GM19023 (cell line): ENCODE results near the gene DNAJB6.

Source experiments
- ATAC-seq: cut with Tn5 transposase; IDR thresholded peaks from one replicate; pipeline ENCODE4 v1.9.1; 2021; ENCODE audit warnings: mild to moderate bottlenecking, moderate library complexity; ENCODE audit not compliant: unreplicated experiment

Gene DNAJB6

DNA sequence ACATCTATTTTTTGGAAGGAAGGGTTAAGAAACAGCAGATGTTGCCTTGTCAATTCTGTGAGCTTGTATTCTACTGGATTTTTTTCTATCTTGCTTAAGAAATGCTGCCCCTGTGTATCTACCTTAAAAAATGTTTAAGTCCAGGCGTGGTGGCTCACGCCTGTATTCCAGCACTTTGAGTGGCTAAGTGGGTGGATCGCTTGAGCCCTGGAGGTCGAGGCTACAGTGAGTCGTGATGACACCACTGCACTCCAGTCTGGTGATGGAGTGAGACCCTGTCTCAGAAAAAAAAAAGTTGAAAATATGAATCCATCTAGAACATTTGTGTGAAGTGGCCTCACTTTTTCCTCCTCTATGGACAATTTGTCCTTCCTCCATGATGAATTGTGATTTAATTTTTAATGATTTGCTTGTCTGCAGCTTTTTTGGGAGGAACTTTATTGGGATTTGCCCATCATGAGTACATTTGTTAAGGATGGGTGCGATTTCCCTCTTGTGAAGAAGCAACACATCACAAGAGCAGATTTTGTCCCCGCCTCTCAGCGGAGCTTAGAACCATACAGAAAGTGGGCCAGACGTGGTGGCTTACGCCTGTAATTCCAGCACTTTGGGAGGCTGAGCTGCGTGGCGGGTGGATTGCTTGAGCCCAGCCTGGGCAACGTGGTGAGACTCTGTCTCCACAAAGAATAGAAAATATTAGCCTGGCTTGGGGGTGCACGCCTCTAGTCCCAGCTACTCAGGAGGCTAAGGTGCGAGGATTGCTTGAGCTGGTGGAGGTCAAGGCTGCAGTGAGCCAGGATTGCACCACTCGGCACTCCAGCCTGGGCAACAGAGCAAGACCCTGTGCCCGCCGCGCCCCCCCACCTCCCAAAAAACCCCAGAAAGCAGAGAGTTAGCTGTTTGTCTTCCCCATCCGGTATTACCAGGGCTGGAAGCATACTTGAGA is 57.7 kb downstream of the DNAJB6 start:
- ATAC-seq: no peak

DNA sequence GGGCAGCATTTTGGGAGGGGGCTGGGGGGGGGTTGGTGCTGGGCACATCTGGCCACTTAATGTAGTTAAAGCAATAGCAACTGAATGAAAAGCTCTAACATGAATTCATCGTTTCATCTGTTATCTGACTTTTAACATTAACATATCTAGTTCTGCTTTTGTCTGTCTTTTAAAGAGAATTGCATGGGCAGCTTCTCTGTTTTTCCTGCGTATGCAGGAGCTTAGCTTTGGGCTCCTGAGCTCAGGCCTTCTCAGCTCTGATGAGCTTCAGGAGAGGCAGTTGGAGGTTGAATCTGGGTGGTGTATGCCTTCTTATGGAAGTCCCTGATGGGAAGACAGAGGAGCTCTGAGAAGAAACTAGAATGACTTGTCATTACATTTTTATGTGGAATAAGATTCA is 58.4 kb downstream of the DNAJB6 start:
- ATAC-seq: no peak

DNA sequence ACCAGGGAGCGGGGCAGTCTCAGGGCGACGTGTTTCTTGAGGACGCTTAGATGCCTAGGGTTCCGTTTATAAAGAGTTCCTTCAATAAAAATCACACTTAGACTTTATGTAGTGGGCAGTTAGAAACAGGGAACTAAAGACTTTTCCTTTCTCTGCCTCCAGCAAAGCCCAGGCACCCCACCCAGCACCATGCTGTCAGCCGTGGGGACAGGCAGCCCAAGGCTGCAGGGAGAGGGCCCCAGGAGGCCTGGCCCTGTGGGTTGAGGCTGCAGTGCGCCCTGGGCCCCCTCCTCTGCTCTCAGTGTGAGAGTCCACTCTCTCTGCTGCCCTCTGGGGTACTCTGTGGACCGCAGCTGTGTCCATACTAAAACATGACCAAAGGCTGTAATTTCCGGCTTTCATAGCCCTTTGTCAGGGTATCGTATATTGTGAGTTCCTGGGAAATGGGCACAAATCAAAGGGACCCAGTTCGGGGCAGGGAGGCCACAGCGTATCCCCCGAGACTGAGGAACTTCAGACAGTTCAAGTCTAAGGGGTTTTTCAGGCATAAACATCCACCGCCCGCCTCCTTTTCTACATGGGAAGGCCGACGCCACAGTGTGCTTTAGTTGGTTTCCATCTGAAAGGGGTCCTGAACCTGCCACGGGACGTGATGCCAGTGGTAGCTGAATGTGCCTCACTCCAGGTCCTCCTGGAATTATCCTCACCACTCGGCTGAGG is 59.7 kb downstream of the DNAJB6 start:
- ATAC-seq: no peak

DNA sequence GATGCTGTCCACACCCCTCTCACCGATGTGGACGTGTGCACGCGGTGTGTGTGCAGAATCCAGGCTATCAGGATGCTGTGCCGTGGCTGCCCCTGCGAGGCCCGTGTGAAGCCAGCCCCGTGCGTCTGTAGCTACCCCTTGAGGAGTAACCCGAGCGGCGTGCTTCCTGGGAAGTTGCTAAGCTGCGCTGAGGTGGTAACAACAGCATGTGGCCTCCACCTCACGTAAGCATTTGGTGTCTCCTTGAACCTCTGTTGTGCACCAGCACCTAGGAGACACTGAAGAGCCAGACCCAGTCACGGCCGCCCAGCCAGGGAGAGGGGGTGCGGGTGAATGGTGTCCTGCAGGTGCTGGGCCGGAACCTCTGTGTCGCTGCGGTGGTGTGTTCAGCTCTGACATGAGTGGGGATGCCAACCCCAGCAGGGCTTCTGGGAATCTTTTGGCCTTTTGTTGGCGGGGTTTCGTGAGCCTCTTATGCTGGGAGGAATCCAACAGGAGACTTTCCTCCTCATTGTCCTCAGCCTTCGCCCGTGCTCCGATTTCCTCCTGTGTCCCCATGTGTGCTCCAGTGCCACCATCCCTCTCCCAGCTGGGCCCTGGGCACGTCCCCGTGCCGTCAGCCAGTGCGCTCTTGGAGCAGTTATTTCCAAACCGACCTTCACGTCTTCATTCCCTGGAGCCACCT is 60.4 kb downstream of the DNAJB6 start:
- no peak for ATAC-seq

GRCh38 chr7:157397731-157398691 is 61.2 kb downstream of the DNAJB6 start:
- ATAC-seq: no peak

DNA sequence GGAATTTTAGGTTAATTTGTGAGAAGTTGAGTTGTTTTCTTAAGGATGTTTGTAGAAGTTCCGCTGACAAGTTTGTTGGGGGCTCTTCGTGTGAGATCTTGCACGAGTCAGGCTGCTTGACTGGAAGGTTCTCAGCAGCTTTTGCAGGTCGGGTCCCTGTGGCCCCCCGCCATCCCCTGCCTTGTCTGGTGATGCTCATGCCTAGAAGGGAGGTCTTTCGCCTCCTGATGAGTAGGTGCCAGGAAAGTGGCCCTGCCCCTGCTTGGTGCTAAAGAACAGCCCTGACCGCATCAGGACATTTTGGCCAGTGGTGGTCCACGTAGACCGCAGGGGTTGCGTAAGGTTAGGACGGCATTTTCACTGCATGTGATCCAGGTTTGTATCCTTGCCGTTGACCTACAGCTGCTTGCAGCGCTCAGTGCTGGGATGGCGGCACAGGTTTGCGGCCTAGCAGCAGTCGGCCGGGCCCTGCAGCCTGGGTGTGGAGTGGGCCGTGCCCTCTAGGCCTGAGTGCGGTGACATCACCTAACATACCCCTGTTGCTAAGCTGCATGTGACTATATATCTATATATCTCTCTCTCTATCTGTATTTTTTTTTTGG is 62.4 kb downstream of the DNAJB6 start:
- ATAC-seq: no peak

DNA sequence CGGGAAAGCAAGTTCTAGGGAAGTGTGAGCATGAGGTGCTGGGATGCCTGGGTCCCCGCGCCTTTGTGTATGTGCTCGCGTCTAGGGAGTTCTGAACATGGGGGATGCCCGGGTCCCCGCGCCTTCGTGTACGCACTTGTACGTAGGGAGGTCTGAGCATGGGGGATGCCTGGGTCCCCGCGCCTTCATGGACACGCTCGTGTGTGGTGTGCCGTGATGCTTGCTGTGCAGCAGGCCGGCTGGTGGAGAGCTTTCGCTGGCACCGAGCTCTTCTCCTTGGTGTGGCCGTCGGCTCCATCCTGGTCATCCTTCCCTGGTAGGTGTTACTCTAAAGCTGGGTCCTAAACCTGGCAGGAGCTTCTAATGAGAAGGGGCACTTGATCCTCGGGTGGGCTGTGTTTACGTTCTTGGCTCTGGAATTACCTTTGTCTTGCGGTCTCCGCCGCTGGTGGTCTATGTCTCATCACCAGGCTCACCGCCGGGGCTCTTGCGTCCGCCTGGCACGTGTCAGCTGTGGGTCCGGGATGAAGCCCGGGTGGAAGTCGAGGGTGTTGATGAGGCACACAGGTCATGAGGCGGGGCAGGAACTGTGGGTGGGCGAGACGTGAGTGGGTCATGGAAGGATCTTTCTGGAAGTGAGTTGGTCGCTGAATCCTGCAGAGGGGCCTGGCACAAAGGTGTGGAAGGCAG is 63.5 kb downstream of the DNAJB6 start:
- no peak for ATAC-seq

DNA sequence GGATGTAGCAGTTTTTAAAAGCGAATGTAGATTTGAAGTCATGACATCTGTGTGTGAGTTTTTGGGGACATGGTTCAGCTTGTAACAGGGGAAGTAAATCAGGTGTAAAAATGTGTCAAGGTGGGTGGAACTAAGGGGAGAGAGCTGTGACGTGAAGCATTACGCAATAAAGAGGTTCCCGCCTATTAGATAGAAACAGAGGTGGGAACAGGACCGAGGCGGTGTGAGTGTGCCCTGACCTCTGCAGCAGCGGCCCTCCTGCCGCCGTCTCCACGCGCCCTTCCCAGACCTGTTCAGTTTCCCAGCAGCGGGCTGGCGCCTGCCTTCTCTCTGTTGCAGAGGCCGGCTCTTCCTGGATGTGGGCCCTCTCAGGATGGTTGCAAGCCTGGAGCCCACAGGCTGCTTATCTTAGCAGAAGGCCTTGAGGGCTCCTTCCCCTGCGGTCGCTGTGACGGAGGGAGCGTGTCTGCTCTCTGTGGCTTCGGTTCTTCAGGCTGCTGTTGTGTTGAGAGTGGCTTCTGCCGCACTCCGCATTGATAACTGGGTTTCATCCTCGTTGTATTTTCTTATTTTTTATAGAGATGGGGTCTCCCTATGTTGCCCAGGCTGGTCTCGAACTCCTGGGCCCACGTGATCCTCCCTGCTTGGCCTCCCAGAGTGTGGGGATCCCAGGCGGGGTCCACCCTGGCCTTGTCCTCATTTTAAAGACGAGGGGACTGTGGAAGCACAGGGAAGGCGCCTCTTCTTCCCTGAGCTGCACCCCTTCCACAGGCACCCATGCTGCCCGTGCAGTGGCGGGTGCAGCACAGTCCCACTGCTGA is 65.0 kb downstream of the DNAJB6 start:
- no peak for ATAC-seq

GRCh38 chr7:157402388-157402703 is 65.5 kb downstream of the DNAJB6 start:
- no peak for ATAC-seq

- no peak for ATAC-seq
Measured at GRCh38 chr7:157402911-157403534, 66.2 kb downstream of the DNAJB6 start.

GRCh38 chr7:157403646-157404401 is 67.0 kb downstream of the DNAJB6 start:
- ATAC-seq: no peak

DNA sequence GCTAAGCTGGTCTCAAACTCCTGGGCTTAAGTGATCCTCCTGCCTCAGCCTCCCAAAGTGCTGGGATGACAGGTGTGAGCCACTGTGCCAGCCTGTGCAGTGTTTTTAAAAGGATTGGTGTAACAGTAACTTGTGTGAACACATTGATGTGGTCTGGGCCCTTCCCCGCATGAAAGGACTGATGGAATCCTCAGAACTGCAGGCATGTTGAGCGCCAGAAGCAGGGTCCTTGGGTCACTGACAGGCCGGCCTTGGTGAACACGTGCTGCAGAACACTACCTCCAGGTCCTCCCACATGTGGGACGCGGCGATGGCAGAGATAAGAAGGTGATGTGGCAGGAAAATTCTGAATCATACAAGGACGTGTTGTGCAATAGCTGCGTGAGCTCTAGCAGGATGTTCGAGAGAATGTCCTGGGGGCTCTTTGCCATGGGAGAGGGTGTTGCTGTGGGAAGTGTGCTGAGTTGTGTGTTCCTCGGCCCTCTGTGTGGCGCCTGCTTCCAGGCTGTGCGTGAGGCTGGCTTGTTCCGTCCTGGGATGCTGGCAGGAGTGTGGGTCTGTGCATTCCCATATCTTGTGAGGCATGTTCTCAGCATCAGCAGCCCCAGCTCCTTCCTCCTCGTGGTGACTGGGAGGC is 68.2 kb downstream of the DNAJB6 start:
- ATAC-seq: no peak

DNA sequence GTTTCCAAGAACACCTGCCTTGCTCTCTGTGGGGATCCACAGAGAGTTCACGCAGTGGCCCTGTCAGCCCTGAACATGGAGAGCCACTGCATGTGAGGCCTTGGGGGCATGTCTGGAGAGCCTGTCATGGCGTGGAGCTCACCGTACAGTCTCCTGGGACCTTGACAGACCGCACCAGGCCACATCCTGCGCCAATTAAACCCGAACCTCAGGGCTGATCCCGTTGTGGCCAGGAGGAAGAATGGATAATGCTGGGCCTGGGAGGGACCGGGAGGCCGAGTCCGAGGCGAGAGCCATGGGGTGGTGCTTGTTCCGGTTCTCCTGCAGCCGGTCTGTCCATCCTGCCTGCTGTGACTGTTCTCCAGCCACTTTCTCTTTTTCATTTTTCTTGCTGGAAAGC is 68.7 kb downstream of the DNAJB6 start:
- no peak for ATAC-seq

DNA sequence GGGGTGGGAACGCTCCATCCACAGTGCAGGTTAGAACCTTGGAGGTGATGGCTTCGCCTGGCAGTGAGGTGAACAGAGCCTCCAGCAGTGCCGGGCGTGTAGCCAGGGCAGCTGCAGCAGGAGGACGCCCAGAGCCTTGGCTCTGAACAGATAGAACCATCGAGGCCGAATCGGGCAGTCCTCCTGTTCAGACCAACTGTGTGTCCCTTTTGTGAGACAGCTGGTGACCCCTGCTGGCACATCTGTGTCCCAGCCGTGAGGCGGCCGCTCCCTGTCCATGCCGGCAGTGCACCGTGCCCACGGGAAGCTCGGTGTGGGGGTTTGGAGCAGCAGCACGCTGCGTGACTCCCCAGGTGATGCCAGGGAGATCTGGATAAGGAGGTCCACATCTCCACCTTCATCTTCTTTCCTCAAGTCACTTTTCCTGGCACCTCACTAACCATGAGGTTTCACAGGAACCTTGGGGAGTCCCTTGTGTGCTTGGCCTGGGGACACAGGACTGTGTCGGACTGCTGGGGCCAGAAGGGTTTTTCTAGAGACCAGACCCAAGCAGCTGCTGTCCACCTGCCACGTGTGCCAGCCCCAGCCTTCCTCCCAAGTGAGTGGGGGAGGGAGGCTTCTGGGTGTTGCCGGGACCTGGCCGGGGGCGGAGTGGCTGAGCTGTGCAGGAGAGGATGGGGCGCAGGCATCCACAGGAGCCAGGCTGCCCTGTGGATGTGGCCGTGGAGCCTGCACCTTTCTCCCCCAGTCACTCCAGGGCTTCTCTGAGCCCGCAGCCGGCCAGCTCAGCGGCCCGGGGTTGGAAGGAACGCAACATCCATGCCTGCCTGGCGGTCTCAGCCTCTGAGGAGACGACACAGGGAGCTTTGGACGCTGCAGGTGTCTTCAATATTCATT is 69.4 kb downstream of the DNAJB6 start:
- ATAC-seq: no peak

- no peak for ATAC-seq
Measured at GRCh38 chr7:157406971-157407370, 70.2 kb downstream of the DNAJB6 start.
